Measurements from ENCODE around the gene GRIN3A.

Gene GRIN3A

GRCh38 chr9:101605547-101605946, 132.9 kb downstream of the GRIN3A start:
- TF ChIP-seq, protein P1, sequence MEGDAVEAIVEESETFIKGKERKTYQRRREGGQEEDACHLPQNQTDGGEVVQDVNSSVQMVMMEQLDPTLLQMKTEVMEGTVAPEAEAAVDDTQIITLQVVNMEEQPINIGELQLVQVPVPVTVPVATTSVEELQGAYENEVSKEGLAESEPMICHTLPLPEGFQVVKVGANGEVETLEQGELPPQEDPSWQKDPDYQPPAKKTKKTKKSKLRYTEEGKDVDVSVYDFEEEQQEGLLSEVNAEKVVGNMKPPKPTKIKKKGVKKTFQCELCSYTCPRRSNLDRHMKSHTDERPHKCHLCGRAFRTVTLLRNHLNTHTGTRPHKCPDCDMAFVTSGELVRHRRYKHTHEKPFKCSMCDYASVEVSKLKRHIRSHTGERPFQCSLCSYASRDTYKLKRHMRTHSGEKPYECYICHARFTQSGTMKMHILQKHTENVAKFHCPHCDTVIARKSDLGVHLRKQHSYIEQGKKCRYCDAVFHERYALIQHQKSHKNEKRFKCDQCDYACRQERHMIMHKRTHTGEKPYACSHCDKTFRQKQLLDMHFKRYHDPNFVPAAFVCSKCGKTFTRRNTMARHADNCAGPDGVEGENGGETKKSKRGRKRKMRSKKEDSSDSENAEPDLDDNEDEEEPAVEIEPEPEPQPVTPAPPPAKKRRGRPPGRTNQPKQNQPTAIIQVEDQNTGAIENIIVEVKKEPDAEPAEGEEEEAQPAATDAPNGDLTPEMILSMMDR (IDR thresholded peaks at IDR 0.05; ENCODE audit: control insufficient read depth, extremely low read depth, insufficient read depth), result no peak
- DNase-seq (ENCODE audit: low read depth), result no peak
- H3K4me3 ChIP-seq (ENCODE audit: low read depth, low read length), result no peak overlapping the region

DNA sequence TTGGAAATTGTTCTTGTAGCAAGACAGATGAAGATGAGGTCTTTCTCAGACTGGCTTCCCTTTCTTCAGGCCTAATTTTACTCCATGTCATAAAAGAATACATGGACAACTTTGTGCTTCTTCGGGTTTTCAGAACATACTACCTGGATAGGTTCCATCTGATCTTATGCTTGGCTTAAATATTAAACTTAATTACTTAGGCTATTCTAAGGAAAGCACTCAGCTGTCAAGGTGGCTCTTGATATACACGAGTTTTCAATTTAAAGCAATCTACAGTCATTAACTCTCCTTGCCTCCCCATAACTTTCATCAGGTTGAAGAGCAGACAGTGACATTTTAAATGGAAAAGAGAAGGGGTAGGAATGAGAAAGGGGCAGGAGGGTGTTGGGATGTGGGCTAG, 134.2 kb downstream of the GRIN3A start:
- no peak for DNase-seq (ENCODE audit: low read depth)
- TF ChIP-seq, protein P1 (IDR thresholded peaks at IDR 0.05; ENCODE audit: control insufficient read depth, extremely low read depth, insufficient read depth), result no peak
- H3K4me3 ChIP-seq (ENCODE audit: low read depth, low read length), result no peak overlapping the region

DNA sequence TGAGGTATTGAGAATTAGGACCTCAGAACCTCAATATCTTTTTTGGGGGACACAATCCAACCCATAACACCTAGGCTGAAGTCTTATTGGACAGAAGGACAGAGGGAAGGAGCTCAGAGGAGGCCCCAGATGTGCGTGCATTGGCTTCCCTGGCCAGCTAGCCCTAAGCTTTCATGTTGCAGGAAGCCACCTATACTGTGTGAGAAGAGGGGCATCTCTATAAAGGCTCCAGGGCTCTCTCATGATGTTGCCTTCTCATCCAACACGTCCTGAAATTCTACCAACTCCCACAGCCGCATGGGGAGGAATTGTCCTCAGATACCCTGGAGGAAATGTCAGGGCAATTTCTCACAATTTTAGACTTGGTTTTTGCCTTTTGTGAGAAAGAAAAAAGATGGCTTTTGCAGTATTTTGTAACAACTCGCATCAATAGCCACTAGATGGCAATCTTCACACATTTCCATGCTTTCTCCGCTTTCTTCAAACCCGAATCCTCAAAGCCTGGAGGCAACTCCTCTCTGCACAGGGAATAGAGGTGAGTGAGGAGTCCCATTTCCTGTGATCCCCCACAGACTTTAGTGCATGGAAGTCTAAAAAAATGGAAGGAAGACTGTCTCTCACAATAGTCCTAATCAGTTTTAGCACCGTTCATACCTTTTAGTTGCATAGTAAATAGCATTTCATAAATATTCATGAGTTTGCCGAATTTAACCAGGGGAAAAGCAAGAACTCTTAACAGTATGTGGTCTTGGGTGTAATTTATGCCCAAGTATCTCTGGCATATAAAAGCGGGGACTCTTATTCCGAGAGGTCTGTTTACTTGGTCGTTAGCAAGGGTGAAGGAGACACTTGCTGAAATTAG, 136.3 kb downstream of the GRIN3A start:
- TF ChIP-seq, protein P1 (IDR thresholded peaks at IDR 0.05; ENCODE audit: control insufficient read depth, extremely low read depth, insufficient read depth), result peak; percentile 68
- no peak overlapping the region for H3K4me3 ChIP-seq (ENCODE audit: low read depth, low read length)
- DNase-seq (ENCODE audit: low read depth), result peak; percentile 28

DNA sequence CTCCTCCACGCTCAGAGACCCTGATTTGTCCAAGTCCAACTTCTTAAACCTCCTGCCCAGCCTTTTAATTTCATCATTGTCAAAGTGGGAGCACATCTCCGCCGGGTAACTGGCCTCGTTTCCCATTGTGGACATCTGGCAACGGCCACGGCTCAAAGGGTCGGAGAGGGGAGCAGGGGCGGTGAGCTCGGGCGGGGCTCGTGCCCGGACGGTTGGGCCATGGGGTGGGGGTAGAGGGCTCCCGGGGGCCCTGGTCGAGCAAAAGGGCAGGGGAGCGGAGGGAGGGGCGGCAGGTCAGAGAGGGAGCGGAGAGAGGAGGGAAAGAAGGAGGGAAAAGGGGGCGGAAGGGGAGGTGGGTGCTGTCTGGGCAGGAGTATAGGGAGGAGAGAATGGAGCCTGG, 143.7 kb downstream of the GRIN3A start, which contains the start of gene PPP3R2:
Gene PPP3R2 (minus strand): TSS at position 174 of the 400 bp plus-strand sequence. CDS start 48 bp downstream, at position 126.
- DNase-seq (ENCODE audit: low read depth), result no peak
- TF ChIP-seq, protein P1 (IDR thresholded peaks at IDR 0.05; ENCODE audit: control insufficient read depth, extremely low read depth, insufficient read depth), result no peak
- no peak within 1 kb of the TSS for H3K4me3 ChIP-seq (ENCODE audit: low read depth, low read length)

DNA sequence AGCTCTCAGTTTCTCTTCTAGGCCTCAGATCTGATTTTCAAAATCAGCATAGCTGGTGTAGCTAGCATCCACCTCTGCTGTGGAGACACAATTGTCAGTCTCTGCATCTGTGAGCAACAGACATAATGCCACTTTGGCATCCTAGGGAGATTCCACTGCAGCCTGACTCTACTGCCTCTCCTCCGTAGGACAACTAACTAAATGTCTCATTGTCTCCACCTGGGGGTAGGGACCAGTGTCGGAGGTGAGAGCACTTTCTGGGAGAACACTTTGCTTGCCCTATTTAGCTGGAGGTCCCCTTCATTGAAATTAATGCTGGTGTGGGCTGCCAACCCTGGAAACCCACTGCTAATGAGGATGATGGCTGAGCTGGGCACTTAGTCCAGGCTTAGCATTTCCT, 145.1 kb downstream of the GRIN3A start:
- DNase-seq (ENCODE audit: low read depth), result no peak
- TF ChIP-seq, protein P1 (IDR thresholded peaks at IDR 0.05; ENCODE audit: control insufficient read depth, extremely low read depth, insufficient read depth), result no peak
- no peak overlapping the region for H3K4me3 ChIP-seq (ENCODE audit: low read depth, low read length)

DNA sequence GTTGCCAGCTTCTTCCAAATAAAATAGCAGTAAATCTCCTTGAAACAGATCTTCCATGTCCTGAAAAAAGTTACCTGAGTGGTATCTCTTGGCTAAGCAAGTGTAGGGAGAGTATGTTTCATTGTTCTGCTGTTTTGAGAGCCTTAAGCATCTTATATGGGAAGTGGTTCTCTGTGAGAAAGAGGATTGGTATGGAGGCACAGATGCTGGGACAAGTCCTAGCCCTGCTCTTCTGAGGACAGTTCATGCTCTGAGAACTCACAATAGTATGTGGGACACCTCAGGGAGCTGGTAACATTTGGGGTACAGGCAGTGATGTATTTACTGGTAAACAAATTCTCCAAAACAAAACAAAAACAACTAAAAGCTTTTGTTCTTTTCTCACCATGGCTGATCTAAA, 145.7 kb downstream of the GRIN3A start:
- no peak overlapping the region for H3K4me3 ChIP-seq (ENCODE audit: low read depth, low read length)
- DNase-seq (ENCODE audit: low read depth), result no peak
- TF ChIP-seq, protein P1 (IDR thresholded peaks at IDR 0.05; ENCODE audit: control insufficient read depth, extremely low read depth, insufficient read depth), result no peak

Data from LNCaP clone FGC (cell line).